Measurements from ENCODE around the gene TSPEAR.

DNA sequence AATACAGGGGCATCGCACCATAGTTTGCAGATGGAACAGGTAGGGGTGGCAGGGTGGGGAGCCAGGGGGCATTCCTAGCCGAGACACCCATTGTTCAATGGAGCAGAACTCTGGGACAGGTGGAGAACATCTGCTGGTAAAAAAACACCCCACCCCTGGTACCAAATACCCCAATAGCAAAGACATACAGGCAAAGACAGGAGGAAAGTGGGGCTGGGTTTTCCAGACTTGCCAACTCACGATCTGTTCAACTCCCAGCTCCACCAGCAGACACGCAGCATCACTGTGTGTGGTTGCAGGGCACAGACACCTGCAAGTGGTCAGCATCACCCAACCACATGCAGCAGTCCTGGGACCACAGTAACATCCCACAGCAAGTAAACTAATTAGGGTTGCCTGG, 99.8 kb downstream of the TSPEAR start:
- TF ChIP-seq, protein P1, sequence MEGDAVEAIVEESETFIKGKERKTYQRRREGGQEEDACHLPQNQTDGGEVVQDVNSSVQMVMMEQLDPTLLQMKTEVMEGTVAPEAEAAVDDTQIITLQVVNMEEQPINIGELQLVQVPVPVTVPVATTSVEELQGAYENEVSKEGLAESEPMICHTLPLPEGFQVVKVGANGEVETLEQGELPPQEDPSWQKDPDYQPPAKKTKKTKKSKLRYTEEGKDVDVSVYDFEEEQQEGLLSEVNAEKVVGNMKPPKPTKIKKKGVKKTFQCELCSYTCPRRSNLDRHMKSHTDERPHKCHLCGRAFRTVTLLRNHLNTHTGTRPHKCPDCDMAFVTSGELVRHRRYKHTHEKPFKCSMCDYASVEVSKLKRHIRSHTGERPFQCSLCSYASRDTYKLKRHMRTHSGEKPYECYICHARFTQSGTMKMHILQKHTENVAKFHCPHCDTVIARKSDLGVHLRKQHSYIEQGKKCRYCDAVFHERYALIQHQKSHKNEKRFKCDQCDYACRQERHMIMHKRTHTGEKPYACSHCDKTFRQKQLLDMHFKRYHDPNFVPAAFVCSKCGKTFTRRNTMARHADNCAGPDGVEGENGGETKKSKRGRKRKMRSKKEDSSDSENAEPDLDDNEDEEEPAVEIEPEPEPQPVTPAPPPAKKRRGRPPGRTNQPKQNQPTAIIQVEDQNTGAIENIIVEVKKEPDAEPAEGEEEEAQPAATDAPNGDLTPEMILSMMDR (IDR thresholded peaks at IDR 0.05; ENCODE audit: low read length): no peak
- TF ChIP-seq EZH2 (IDR thresholded peaks at IDR 0.05; ENCODE audit: borderline replicate concordance, low read length): no peak
